ENCODE measurements around the gene ELP2.

The ELP2 gene

GRCh38 chr18:36153771-36154170, 24.1 kb downstream of the ELP2 start:
- Histone ChIP-seq H3K27ac (no peak overlapping the region), H3K4me3 (ENCODE audit: low read depth, low read length) (no peak overlapping the region), H3K9me3 (ENCODE audit: severe bottlenecking) (no peaks in the 10 kb centered on the region), H3K36me3 (peaks cover 73% of the 10 kb centered on the region), H3K27me3 (ENCODE audit: insufficient read depth, low read depth, severe bottlenecking) (no peaks in the 10 kb centered on the region)
- TF ChIP-seq CTCF (IDR thresholded peaks at IDR 0.05; ENCODE audit: low read depth, low read length), result no peak
- DNase-seq, result no peak

DNA sequence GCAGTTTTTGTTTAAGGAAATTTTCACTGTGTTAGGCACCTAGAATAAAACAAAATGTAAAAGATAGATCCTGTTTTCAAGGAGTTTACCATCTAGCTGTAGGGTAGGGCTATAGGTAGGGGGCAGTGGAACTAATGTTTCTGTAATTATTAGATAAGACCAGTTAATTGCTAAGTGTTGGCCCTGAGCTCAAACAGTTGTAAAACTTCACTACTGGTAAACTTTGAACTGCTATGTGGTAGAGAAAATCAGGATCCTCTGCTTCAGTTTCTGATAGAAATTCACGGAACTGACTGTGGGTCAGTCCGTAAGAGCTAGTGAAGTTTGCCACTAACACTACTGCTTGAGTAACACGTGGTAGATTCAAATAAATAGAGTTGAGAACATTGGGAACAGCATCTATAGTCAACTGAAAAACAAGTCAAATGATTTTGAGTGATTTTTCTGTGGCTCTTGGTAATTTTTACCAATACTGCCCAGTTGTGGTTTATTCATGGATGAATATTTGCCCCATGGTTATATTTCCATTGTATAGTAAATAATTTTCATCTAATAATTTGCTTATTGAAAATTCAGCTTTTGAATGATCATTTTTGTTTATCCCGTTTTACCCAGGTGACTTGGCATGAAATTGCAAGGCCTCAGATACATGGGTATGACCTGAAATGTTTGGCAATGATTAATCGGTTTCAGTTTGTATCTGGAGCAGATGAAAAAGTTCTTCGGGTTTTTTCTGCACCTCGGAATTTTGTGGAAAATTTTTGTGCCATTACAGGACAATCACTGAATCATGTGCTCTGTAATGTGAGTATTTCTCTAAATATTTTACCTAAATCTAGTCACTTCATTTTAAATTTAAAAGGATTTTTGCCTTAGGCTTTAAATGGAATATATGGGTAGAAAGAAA, 26.4 kb downstream of the ELP2 start:
- Histone ChIP-seq H3K36me3 (peaks cover 84% of the 10 kb centered on the region), H3K4me3 (ENCODE audit: low read depth, low read length) (no peak overlapping the region), H3K27me3 (ENCODE audit: insufficient read depth, low read depth, severe bottlenecking) (no peaks in the 10 kb centered on the region), H3K27ac (no peak overlapping the region), H3K9me3 (ENCODE audit: severe bottlenecking) (no peaks in the 10 kb centered on the region)
- no peak for TF ChIP-seq CTCF (IDR thresholded peaks at IDR 0.05; ENCODE audit: low read depth, low read length)
- DNase-seq, result no peak

GRCh38 chr18:36157441-36157840, 27.7 kb downstream of the ELP2 start:
- Histone ChIP-seq H3K27me3 (ENCODE audit: insufficient read depth, low read depth, severe bottlenecking) (no peaks in the 10 kb centered on the region), H3K36me3 (peaks cover 80% of the 10 kb centered on the region), H3K9me3 (ENCODE audit: severe bottlenecking) (no peaks in the 10 kb centered on the region), H3K4me3 (ENCODE audit: low read depth, low read length) (no peak overlapping the region), H3K27ac (no peak overlapping the region)
- no peak for DNase-seq
- no peak for TF ChIP-seq CTCF (IDR thresholded peaks at IDR 0.05; ENCODE audit: low read depth, low read length)

GRCh38 chr18:36158266-36158867, 28.7 kb downstream of the ELP2 start:
- Histone ChIP-seq H3K9me3 (ENCODE audit: severe bottlenecking) (no peaks in the 10 kb centered on the region), H3K36me3 (peaks cover 76% of the 10 kb centered on the region), H3K27me3 (ENCODE audit: insufficient read depth, low read depth, severe bottlenecking) (no peaks in the 10 kb centered on the region), H3K27ac (no peak overlapping the region), H3K4me3 (ENCODE audit: low read depth, low read length) (no peak overlapping the region)
- DNase-seq, result no peak
- no peak for TF ChIP-seq CTCF (IDR thresholded peaks at IDR 0.05; ENCODE audit: low read depth, low read length)

DNA sequence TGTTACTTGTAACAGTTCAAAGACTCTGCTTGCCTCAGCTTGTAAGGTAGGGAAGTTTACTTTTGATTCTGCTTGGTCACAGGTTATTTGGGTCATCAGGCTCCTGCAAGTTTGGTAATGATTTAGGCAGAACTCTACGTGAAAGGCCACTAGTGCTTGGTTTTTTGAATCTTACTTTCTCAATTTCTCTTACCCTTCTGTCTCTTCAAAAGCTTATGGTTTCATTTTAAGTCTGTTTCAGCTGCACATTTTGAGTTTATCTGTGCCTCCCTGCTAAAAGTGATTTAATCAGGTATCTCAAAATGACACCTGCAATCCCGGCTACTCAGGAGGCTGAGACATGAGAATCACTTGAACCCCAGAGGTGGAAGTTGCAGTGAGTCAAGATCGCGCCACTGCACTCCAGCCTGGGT, 31.3 kb downstream of the ELP2 start:
- no peak for DNase-seq
- Histone ChIP-seq H3K4me3 (ENCODE audit: low read depth, low read length) (no peak overlapping the region), H3K9me3 (ENCODE audit: severe bottlenecking) (no peaks in the 10 kb centered on the region), H3K36me3 (peaks cover 79% of the 10 kb centered on the region), H3K27me3 (ENCODE audit: insufficient read depth, low read depth, severe bottlenecking) (no peaks in the 10 kb centered on the region), H3K27ac (no peak overlapping the region)
- no peak for TF ChIP-seq CTCF (IDR thresholded peaks at IDR 0.05; ENCODE audit: low read depth, low read length)

Measured in WERI-Rb-1 (cell line).